Astrocyte (in vitro differentiated cells and primary cell): ENCODE data around the gene DNAJC16. TPM values are rescaled to one million over a fixed set of nuclear protein-coding genes. Genes with fewer than 3 reads are reported as not detected.
"Not testable (repeated sequence)": the region's sequence is repeated elsewhere in the genome, so short reads cannot be mapped to it uniquely, and the experiment has no call there.

Experiments used
- DNase-seq: peaks from one replicate; pipeline ENCODE4 v3.0.0-alpha.2; 2010; ENCODE audit warnings: low read depth
- FAIRE-seq: peaks from 2 replicates; lab custom pipeline; 2011; peaks lifted over from hg19 to GRCh38; lab: Jason Lieb, UNC
- H2AFZ ChIP-seq: 2 replicates; pipeline ENCODE4 v1.6.0; 2012; ENCODE audit warnings: low read depth, low read length, inconsistent platforms
- H3K27ac ChIP-seq: 2 replicates; pipeline ENCODE4 v1.5.1; 2011; ENCODE audit warnings: low read depth, low read length, inconsistent platforms
- H3K27me3 ChIP-seq: 2 replicates; pipeline ENCODE4 v1.6.0; 2011; ENCODE audit warnings: low read length, inconsistent platforms; ENCODE audit not compliant: insufficient read depth
- H3K36me3 ChIP-seq: 2 replicates; pipeline ENCODE4 v1.5.1; 2011; ENCODE audit warnings: low read length, inconsistent platforms; ENCODE audit not compliant: insufficient read depth
- H3K4me1 ChIP-seq: 2 replicates; pipeline ENCODE4 v1.5.1; 2011; ENCODE audit warnings: low read length, inconsistent platforms; ENCODE audit not compliant: insufficient read depth
- H3K4me2 ChIP-seq: 2 replicates; pipeline ENCODE4 v1.6.0; 2012; ENCODE audit warnings: low read length, inconsistent platforms
- H3K4me3 ChIP-seq: 2 replicates; pipeline ENCODE4 v1.5.1; 2011; ENCODE audit warnings: low read depth, mild to moderate bottlenecking, low read length, inconsistent platforms; ENCODE audit not compliant: insufficient read depth
- H3K79me2 ChIP-seq: 2 replicates; pipeline ENCODE4 v1.6.0; 2012; ENCODE audit warnings: mild to moderate bottlenecking, low read length, inconsistent platforms; ENCODE audit not compliant: insufficient read depth
- H3K9ac ChIP-seq: 2 replicates; pipeline ENCODE4 v1.6.0; 2012; ENCODE audit warnings: mild to moderate bottlenecking, low read length, inconsistent platforms
- H3K9me3 ChIP-seq: 2 replicates; pipeline ENCODE4 v1.5.1; 2012; ENCODE audit warnings: low read depth, mild to moderate bottlenecking, low read length, inconsistent platforms; ENCODE audit not compliant: insufficient read depth
- H4K20me1 ChIP-seq: 2 replicates; pipeline ENCODE4 v1.6.0; 2012; ENCODE audit warnings: low read length, inconsistent platforms; ENCODE audit not compliant: insufficient read depth
- H3K27ac Mint-ChIP-seq: one replicate; pipeline ENCODE4 v1.8.0; 2021; ENCODE audit warnings: mild to moderate bottlenecking, mixed read lengths; ENCODE audit not compliant: unreplicated experiment
- H3K27me3 Mint-ChIP-seq: one replicate; pipeline ENCODE4 v1.8.0; 2021; ENCODE audit warnings: low read depth, mixed read lengths; ENCODE audit not compliant: unreplicated experiment
- H3K36me3 Mint-ChIP-seq: one replicate; pipeline ENCODE4 v1.8.0; 2021; ENCODE audit warnings: low read depth, mixed read lengths; ENCODE audit not compliant: unreplicated experiment
- H3K4me1 Mint-ChIP-seq: one replicate; pipeline ENCODE4 v1.8.0; 2021; ENCODE audit warnings: low read depth, mixed read lengths; ENCODE audit not compliant: unreplicated experiment
- H3K4me3 Mint-ChIP-seq: one replicate; pipeline ENCODE4 v1.8.0; 2021; ENCODE audit warnings: mild to moderate bottlenecking, moderate library complexity, mixed read lengths; ENCODE audit not compliant: unreplicated experiment
- H3K9me3 Mint-ChIP-seq: one replicate; pipeline ENCODE4 v1.8.0; 2021; ENCODE audit warnings: mild to moderate bottlenecking, mixed read lengths; ENCODE audit not compliant: unreplicated experiment
- CTCF ChIP-seq: IDR thresholded peaks from 2 replicates; pipeline ENCODE4 v1.5.1; 2011; ENCODE audit warnings: low read depth, mild to moderate bottlenecking, inconsistent platforms, low read length, moderate library complexity; ENCODE audit not compliant: insufficient read depth
- EZH2 ChIP-seq: IDR thresholded peaks from 2 replicates; pipeline ENCODE4 v1.6.1; 2012; ENCODE audit warnings: mild to moderate bottlenecking, low read length, inconsistent platforms; ENCODE audit not compliant: insufficient read depth
- total RNA-seq: library from RNA; stranded (reverse); gene quantifications from 2 replicates; pipeline ENCODE4 v1.2.1, GENCODE V29; 2021

The DNAJC16 gene
- total RNA-seq, 1 donor from 2014 or later = 19.6 TPM

- TF ChIP-seq EZH2 = no peak
- no peak for TF ChIP-seq CTCF
- Mint-ChIP-seq H3K9me3 (no peaks in the 10 kb centered on the region), H3K36me3 (no peaks in the 10 kb centered on the region), H3K27me3 (peaks cover 2% of the 10 kb centered on the region), H3K27ac (no peak overlapping the region), H3K4me1 (no peaks in the 10 kb centered on the region), H3K4me3 (no peak overlapping the region)
- FAIRE-seq = no peak
- H3K9ac ChIP-seq = no peak overlapping the region
- no peaks in the 10 kb centered on the region for H3K9me3 ChIP-seq
- no peak for DNase-seq
- no peaks in the 10 kb centered on the region for H3K36me3 ChIP-seq
- H2AFZ ChIP-seq = no peak overlapping the region
- no peak overlapping the region for H3K4me3 ChIP-seq
- no peaks in the 10 kb centered on the region for H3K79me2 ChIP-seq
- no peaks in the 10 kb centered on the region for H3K27me3 ChIP-seq
- H3K4me2 ChIP-seq = no peak overlapping the region
- H3K27ac ChIP-seq = no peak overlapping the region
- H3K4me1 ChIP-seq = no peaks in the 10 kb centered on the region
- H4K20me1 ChIP-seq = no peaks in the 10 kb centered on the region
These were observed 48.9 kb upstream of the DNAJC16 start for GRCh38 chr1:15477646-15478212.

- H3K9ac ChIP-seq = no peak overlapping the region
- H3K4me2 ChIP-seq = no peak overlapping the region
- no peaks in the 10 kb centered on the region for H4K20me1 ChIP-seq
- Mint-ChIP-seq H3K4me3 (no peak overlapping the region), H3K27me3 (peaks cover 2% of the 10 kb centered on the region), H3K36me3 (no peaks in the 10 kb centered on the region), H3K9me3 (peaks cover 1% of the 10 kb centered on the region), H3K4me1 (no peaks in the 10 kb centered on the region), H3K27ac (no peak overlapping the region)
- no peaks in the 10 kb centered on the region for H3K4me1 ChIP-seq
- H2AFZ ChIP-seq = no peak overlapping the region
- FAIRE-seq (no peak), DNase-seq (no peak)
- no peaks in the 10 kb centered on the region for H3K9me3 ChIP-seq
- H3K4me3 ChIP-seq = no peak overlapping the region
- H3K27ac ChIP-seq = no peak overlapping the region
- no peaks in the 10 kb centered on the region for H3K79me2 ChIP-seq
- no peaks in the 10 kb centered on the region for H3K36me3 ChIP-seq
- H3K27me3 ChIP-seq = no peaks in the 10 kb centered on the region
- TF ChIP-seq CTCF (no peak), EZH2 (no peak)
These were observed 46.8 kb upstream of the DNAJC16 start for GRCh38 chr1:15479654-15480347.

- not testable (repeated sequence) for H3K9ac ChIP-seq, H3K79me2 ChIP-seq, H3K36me3 ChIP-seq, H2AFZ ChIP-seq, DNase-seq, H3K4me1 Mint-ChIP-seq, H3K27me3 Mint-ChIP-seq, H3K4me1 ChIP-seq, H3K4me3 Mint-ChIP-seq, H3K27ac Mint-ChIP-seq, H3K9me3 ChIP-seq, H3K4me2 ChIP-seq, H3K4me3 ChIP-seq, H3K27ac ChIP-seq, H3K27me3 ChIP-seq, FAIRE-seq, H3K9me3 Mint-ChIP-seq, H4K20me1 ChIP-seq
- H3K36me3 Mint-ChIP-seq = peaks cover 11% of the 10 kb centered on the region
These were observed 44.2 kb upstream of the DNAJC16 start for GRCh38 chr1:15482455-15482854.

- FAIRE-seq, H3K36me3 ChIP-seq, H3K27ac Mint-ChIP-seq: not testable (repeated sequence)
These were observed 43.6 kb upstream of the DNAJC16 start for GRCh38 chr1:15482983-15483543.

More at GRCh38 chr1:15482983-15483543, 43.6 kb upstream of the DNAJC16 start:
- not testable (repeated sequence) for H3K4me1 ChIP-seq, H3K4me3 Mint-ChIP-seq, H3K27me3 ChIP-seq, H3K9me3 Mint-ChIP-seq, H2AFZ ChIP-seq, H3K4me1 Mint-ChIP-seq, H3K79me2 ChIP-seq, H3K27me3 Mint-ChIP-seq, H3K9ac ChIP-seq, DNase-seq, H3K4me2 ChIP-seq, H3K9me3 ChIP-seq, H4K20me1 ChIP-seq, H3K4me3 ChIP-seq, H3K27ac ChIP-seq
- peaks cover 11% of the 10 kb centered on the region for H3K36me3 Mint-ChIP-seq
